Heart left ventricle (tissue), 13 donors: ENCODE data around the gene FARP1.

Experiments used
- CTCF ChIP-seq, 12 donors: fragments of 200-600 bp; sonication (generic) in 4 of 12; IDR thresholded peaks; one replicate each; pipeline versions ENCODE4 v1.5.0 to v1.8.0; 2018 to 2022; ENCODE audit warnings: antibody characterized with exemption in 12 of 12, mild to moderate bottlenecking in 5 of 12
- POLR2A ChIP-seq, 2 donors: fragments of 450-650 bp; IDR thresholded peaks; one replicate each; pipeline ENCODE4 v1.6.1; 2017; ENCODE audit warnings: antibody characterized with exemption in 2 of 2, mild to moderate bottlenecking in 2 of 2, moderate library complexity in 2 of 2
- donor health status: ischemic (EF 13 %, LVEDD 7.1; RV severe dilation, severe dysfunction).
- donor health status: DM: no; HTN: yes; CAD: no.
- donor health status: DM: no; HTN: no; CAD: no.
- donor health status: ischemic (EF 25% LVEDD 6.9; RV normal size, moderate dysfunction).
- donor health status: ischemic (EF 25% LVEDD 5.7; RV mildly dilated, moderate dysfunction).
- donor health status: ischemic (EF 35%, LVEDD 5.7; RV mildly dilated, moderate dysfunction).
- donor health status: nonischemic (EF 11% LVEDD 7.7; RV severe dilation, severe dysfunction).
- donor health status: DM: yes; HTN: yes; CAD: no.
- donor health status: PGD.
- donor health status: ischemic (EF 29% LVEDD 5.4; RV normal size, mild dysfunction).
- donor health status: nonischemic (EF 23%, LVEDD 6.1; RV moderate dilation, normal function).

DNA sequence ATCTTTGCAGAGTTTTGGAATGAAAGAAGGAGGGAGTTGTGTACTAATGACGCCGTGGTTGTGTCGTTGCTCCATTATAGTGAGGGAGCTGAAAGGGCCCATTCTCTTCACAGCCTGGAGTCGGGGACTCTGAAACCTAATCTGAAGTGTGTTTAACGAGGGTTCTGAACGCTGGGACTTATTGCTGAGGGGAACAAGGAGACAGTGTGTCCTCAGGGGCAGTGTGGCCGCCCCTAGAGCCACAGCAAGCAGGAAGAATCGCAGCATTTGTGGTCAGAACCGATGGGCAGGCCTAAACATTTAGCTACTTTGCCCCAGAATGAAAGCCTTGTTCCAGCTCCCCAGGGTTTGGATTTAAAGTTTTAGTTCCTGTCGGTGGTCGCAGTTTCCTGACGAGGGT lies 190.6 kb downstream of the FARP1 start:
- TF ChIP-seq CTCF (IDR thresholded peaks at IDR 0.05) (no peak), POLR2A (IDR thresholded peaks at IDR 0.05) (no peak)
